GM12878 (cell line): ENCODE results near the gene RPL31. TPM values are rescaled to one million over a fixed set of nuclear protein-coding genes. Genes with fewer than 3 reads are reported as not detected.

ENCODE experiments used
- ATAC-seq: fragments of 200-7000 bp; cut with Tn5 transposase; 3 replicates; pipeline ENCODE4 v1.9.1; 2020; ENCODE audit warnings: mild to moderate bottlenecking, moderate library complexity
- BruUV-seq: library from RNA; stranded (reverse); fragments of 400-500 nt; replicated peaks from 2 replicates; lab custom pipeline; 2021; lab: Mats Ljungman, UMichigan
- CTCF ChIA-PET: fragments of 300-600 bp; sonication (Branson Sonifier 250); formaldehyde crosslinking; extraction: SDS; loops from one replicate; lab custom pipeline; 2021; ENCODE audit warnings: inconsistent platforms; lab: Yijun Ruan, JAX
- POLR2A ChIA-PET: fragments of 350-600 bp; formaldehyde crosslinking; extraction: SDS; loops from one replicate; lab custom pipeline; 2021; ENCODE audit warnings: inconsistent platforms; lab: Charles Lee
- RAD21 ChIA-PET: fragments of 300-600 bp; sonication (Branson Sonifier 250); formaldehyde crosslinking; loops from one replicate; lab custom pipeline; 2023; ENCODE audit warnings: antibody characterized with exemption; ENCODE audit not compliant: unreplicated experiment; lab: Charles Lee
- SMC1A ChIA-PET: fragments of 300-600 bp; sonication (Branson Sonifier 250); formaldehyde crosslinking; loops from one replicate; lab custom pipeline; 2023; ENCODE audit not compliant: unreplicated experiment, uncharacterized antibody; lab: Charles Lee
- DNase-seq: peaks from one replicate; pipeline ENCODE4 v3.0.0-alpha.2; 2011; ENCODE audit warnings: low read depth, low spot score
- FAIRE-seq: peaks from 3 replicates; lab custom pipeline; 2011; peaks lifted over from hg19 to GRCh38; lab: Jason Lieb, UNC
- H2AFZ ChIP-seq: 2 replicates; pipeline ENCODE4 v1.6.0; 2011; ENCODE audit warnings: low read depth, low read length, control low read depth; ENCODE audit not compliant: control insufficient read depth
- H3K27ac ChIP-seq: 2 replicates; pipeline ENCODE4 v1.5.1; 2011; ENCODE audit warnings: control low read depth; ENCODE audit not compliant: control insufficient read depth, insufficient read depth
- H3K27me3 ChIP-seq, 2 experiments: replicated peaks in 1 of 2; 2 replicates each; pipeline versions ENCODE4 v1.6.0 to v1.6.1; 2011; ENCODE audit warnings: low read length in 1 of 2; ENCODE audit not compliant: control insufficient read depth in 2 of 2, insufficient read depth in 2 of 2
- H3K36me3 ChIP-seq, 2 experiments: 2 replicates each; pipeline ENCODE4 v1.5.1; 2011; ENCODE audit warnings: low read length in 1 of 2; ENCODE audit not compliant: control insufficient read depth in 2 of 2, insufficient read depth in 2 of 2
- H3K4me1 ChIP-seq: 2 replicates; pipeline ENCODE4 v1.6.1; 2011; ENCODE audit warnings: mild to moderate bottlenecking, low read length, moderate library complexity, mixed read lengths; ENCODE audit not compliant: control insufficient read depth, insufficient read depth
- H3K4me2 ChIP-seq: 2 replicates; pipeline ENCODE4 v1.6.0; 2011; ENCODE audit warnings: control low read depth; ENCODE audit not compliant: control insufficient read depth, insufficient read depth
- H3K4me3 ChIP-seq: fragments of 200-600 bp; sonication (generic); 2 replicates; pipeline ENCODE4 v1.5.1; 2016
- H3K79me2 ChIP-seq: 2 replicates; pipeline ENCODE4 v1.6.0; 2011; ENCODE audit warnings: low read length; ENCODE audit not compliant: control insufficient read depth, insufficient read depth
- H3K9ac ChIP-seq: 2 replicates; pipeline ENCODE4 v1.8.0; 2011; ENCODE audit warnings: low read length, control low read depth, mixed read lengths; ENCODE audit not compliant: control insufficient read depth, insufficient read depth
- H3K9me3 ChIP-seq: replicated peaks from 3 replicates; pipeline ENCODE4 v1.5.1; 2011; ENCODE audit warnings: mild to moderate bottlenecking, low read length; ENCODE audit not compliant: control insufficient read depth, insufficient read depth
- H4K20me1 ChIP-seq: 2 replicates; pipeline ENCODE4 v1.6.0; 2011; ENCODE audit not compliant: control insufficient read depth, insufficient read depth
- CEBPZ ChIP-seq: fragments of 150-350 bp; IDR thresholded peaks from 2 replicates; pipeline ENCODE4 v1.6.1; 2016; ENCODE audit warnings: low read depth, low read length
- MAX ChIP-seq: IDR thresholded peaks from 2 replicates; pipeline ENCODE4 v1.6.1; 2012; ENCODE audit warnings: low read depth, low read length, improper control_type of control experiment
- SIX5 ChIP-seq: IDR thresholded peaks from 2 replicates; pipeline ENCODE4 v1.6.1; 2011; ENCODE audit warnings: mild to moderate bottlenecking, low read depth, low read length, moderate library complexity; ENCODE audit not compliant: severe bottlenecking
- SMC3 ChIP-seq: IDR thresholded peaks from 2 replicates; pipeline ENCODE4 v1.6.1; 2011; ENCODE audit warnings: low read length, improper control_type of control experiment, borderline replicate concordance
- ZNF274 ChIP-seq: IDR thresholded peaks from one replicate; pipeline ENCODE4 v1.8.0; 2011; ENCODE audit not compliant: insufficient read length, insufficient read depth
- ZSCAN29 ChIP-seq: fragments of 450-650 bp; IDR thresholded peaks from 2 replicates; pipeline ENCODE4 v1.6.1; 2017; ENCODE audit warnings: mild to moderate bottlenecking, moderate library complexity
- WGBS: methylation state at CpG from one replicate; pipeline ENCODE4 v1.1.6; 2016; ENCODE audit warnings: low lambda C conversion rate; ENCODE audit not compliant: insufficient replicate concordance, insufficient coverage; ENCODE audit errors: missing lambda C conversion rate; 5-methylcytosine and 5-hydroxymethylcytosine counted together
- in situ Hi-C: fragments of 300-500 bp; cut with MboI; formaldehyde crosslinking; loops from 9 replicates; pipeline ENCODE4 v1.14.3; 2018; ENCODE audit warnings: mixed read lengths
- intact Hi-C: fragments of 100-400 bp; cut with micrococcal nuclease; formaldehyde crosslinking; loops from one replicate; pipeline ENCODE4 v1.14.2; 2022; ENCODE audit not compliant: unreplicated experiment
- polyA plus RNA-seq, 11 experiments: library from polyadenylated mRNA; depleted of rRNA in 4 of 11; unstranded in 6 of 11; stranded (reverse) in 5 of 11; fragments of >200 nt; fragmentation: Nextera tagmentation in 4 of 11; fragmentation: Illumina TruSeq in 1 of 11; extraction: Ambion mirVana in 4 of 11; extraction: Trizol in 1 of 11; gene quantifications; 1 replicate in 1 of 11; 2 replicates in 10 of 11; pipeline versions ENCODE4 v1.2.1 to v1.2.3, GENCODE V29; 2011 to 2016; ENCODE audit warnings: inconsistent platforms in 2 of 11, missing spikeins in 2 of 11, low read depth in 1 of 11
- total RNA-seq, 4 experiments: library from RNA; depleted of rRNA in 3 of 4; stranded (reverse); fragments of >200 nt in 3 of 4; fragmentation: Illumina TruSeq in 1 of 4; extraction: Trizol in 1 of 4; gene quantifications; 2 replicates each; pipeline versions ENCODE4 v1.2.1 to v1.2.3, GENCODE V29; 2013 to 2021

Gene RPL31
- total and polyA plus RNA-seq, 10 of the 15 experiments (the other 5 are each of a cell fraction or from before 2014, with no cell fraction given) = 1,643 to 8,551 (median 2,208) TPM

GRCh38 chr2:101053117-101053516 lies 51.0 kb downstream of the RPL31 start:
- DNase-seq (no peak), ATAC-seq (no peak), FAIRE-seq (no peak)
- Histone ChIP-seq H2AFZ (no peak overlapping the region), H3K36me3 (no peaks in the 10 kb centered on the region; a peak in 1 of 4 replicates), H4K20me1 (no peaks in the 10 kb centered on the region), H3K4me2 (no peak overlapping the region), H3K4me1 (no peaks in the 10 kb centered on the region; the same call in 1 of the 2 replicates), H3K27ac (no peak overlapping the region), H3K9ac (no peak overlapping the region), H3K79me2 (no peaks in the 10 kb centered on the region), H3K9me3 (no peaks in the 10 kb centered on the region; the same call in 2 of the 3 replicates), H3K4me3 (no peak overlapping the region), H3K27me3 (no peaks in the 10 kb centered on the region)
- 29% methylated on average over 3 of the region's 3 CpGs for WGBS
- SMC1A ChIA-PET = no interaction called here
- CTCF ChIA-PET = no interaction called here
- BruUV-seq = no TSS peak
- intact Hi-C loops = no loop called here
- TF ChIP-seq MAX = no peak
- TF ChIP-seq ZSCAN29 = no peak
- no peak for TF ChIP-seq SMC3
- TF ChIP-seq ZNF274 = no peak
- TF ChIP-seq CEBPZ = no peak
- no peak for TF ChIP-seq SIX5
- in situ Hi-C loops = no loop called here
- POLR2A ChIA-PET = no interaction called here
- RAD21 ChIA-PET = no interaction called here

Other genes with a start within 250 kb of the RPL31 start
- not detected in 2 replicates for gene NPAS2, start 182.2 kb upstream of the RPL31 start, total RNA-seq (2014; rRNA removed)
- gene NPAS2, start 182.2 kb upstream of the RPL31 start, total RNA-seq (2014; rRNA removed; fragmentation: Illumina TruSeq; extraction: Trizol) = not detected in 2 replicates
- 0.08 and 0.13 TPM in 2 replicates for gene NPAS2, start 182.2 kb upstream of the RPL31 start, total RNA-seq (2021)
- not detected in 2 replicates for gene NPAS2, start 182.2 kb upstream of the RPL31 start, polyA plus RNA-seq (2011; rRNA removed)
- not detected in 2 replicates for gene NPAS2, start 182.2 kb upstream of the RPL31 start, polyA plus RNA-seq (2014; fragmentation: Illumina TruSeq; extraction: Trizol)
- gene NPAS2, start 182.2 kb upstream of the RPL31 start, polyA plus RNA-seq (2014; fragmentation: Nextera tagmentation; extraction: Ambion mirVana) = not detected
- not detected in 2 replicates for gene NPAS2, start 182.2 kb upstream of the RPL31 start, polyA plus RNA-seq (2014; rRNA removed)
- gene NPAS2, start 182.2 kb upstream of the RPL31 start, polyA plus RNA-seq (2016; fragmentation: Nextera tagmentation; extraction: Ambion mirVana) = not detected
- gene TBC1D8, start 149.1 kb downstream of the RPL31 start, total RNA-seq (2014; rRNA removed) = 4.8 and 5.6 TPM in 2 replicates
- gene TBC1D8, start 149.1 kb downstream of the RPL31 start, total RNA-seq (2014; rRNA removed; fragmentation: Illumina TruSeq; extraction: Trizol) = 3.9 and 4.9 TPM in 2 replicates
- gene TBC1D8, start 149.1 kb downstream of the RPL31 start, total RNA-seq (2021) = 4.4 and 4.9 TPM in 2 replicates
- 1.2 TPM in 2 replicates for gene TBC1D8, start 149.1 kb downstream of the RPL31 start, polyA plus RNA-seq (2011; rRNA removed)
- 4.0 and 4.8 TPM in 2 replicates for gene TBC1D8, start 149.1 kb downstream of the RPL31 start, polyA plus RNA-seq (2014; fragmentation: Illumina TruSeq; extraction: Trizol)
- gene TBC1D8, start 149.1 kb downstream of the RPL31 start, polyA plus RNA-seq (2014; fragmentation: Nextera tagmentation; extraction: Ambion mirVana) = 1 to 10 TPM in 1 of 2 experiments, under 1 TPM in 1; 0.80 to 1.5 TPM
- gene TBC1D8, start 149.1 kb downstream of the RPL31 start, polyA plus RNA-seq (2014; rRNA removed) = 4.8 and 5.5 TPM in 2 replicates
- 1 to 10 TPM; 4.0 to 4.7 TPM for gene TBC1D8, start 149.1 kb downstream of the RPL31 start, polyA plus RNA-seq (2016; fragmentation: Nextera tagmentation; extraction: Ambion mirVana)